Uterus (tissue), 2 donors: ENCODE measurements around the gene SCT.

Experiments used
- CTCF ChIP-seq, 4 experiments: fragments of 200-600 bp in 2 of 4; fragments of 450-650 bp in 2 of 4; sonication (generic) in 2 of 4; IDR thresholded peaks; one replicate each; pipeline ENCODE4 v1.5.1; 2016 to 2019; ENCODE audit warnings: antibody characterized with exemption in 4 of 4, mild to moderate bottlenecking in 2 of 4, moderate library complexity in 1 of 4
- POLR2A ChIP-seq, 2 donors: fragments of 450-650 bp; IDR thresholded peaks; one replicate each; pipeline ENCODE4 v1.6.1; 2016; ENCODE audit warnings: antibody characterized with exemption in 2 of 2, mild to moderate bottlenecking in 1 of 2, moderate library complexity in 1 of 2

- TF ChIP-seq CTCF (IDR thresholded peaks at IDR 0.05) (no peak), POLR2A (IDR thresholded peaks at IDR 0.05) (no peak)
Measured at GRCh38 chr11:612961-613300, 14.1 kb downstream of the SCT start.
